RWPE2 (cell line): ENCODE results near the gene ATP8B3.

ENCODE experiments used
- ATAC-seq: fragments of 200-7000 bp; cut with Tn5 transposase; 3 replicates; pipeline ENCODE4 v1.9.1; 2021; ENCODE audit warnings: low read depth
- DNase-seq: peaks from one replicate; pipeline ENCODE4 v3.0.0-alpha.2; 2020; ENCODE audit warnings: low spot score
- H3K27ac ChIP-seq: fragments of 450-650 bp; 2 replicates; pipeline ENCODE4 v1.5.1; 2017; ENCODE audit warnings: mild to moderate bottlenecking; ENCODE audit not compliant: poor library complexity, severe bottlenecking
- H3K27me3 ChIP-seq: fragments of 250-450 bp; sonication (Bioruptor Pico); 2 replicates; pipeline ENCODE4 v1.5.1; 2021; ENCODE audit warnings: mild to moderate bottlenecking, moderate library complexity; ENCODE audit not compliant: insufficient read depth, poor library complexity, severe bottlenecking
- H3K36me3 ChIP-seq: fragments of 250-450 bp; sonication (Bioruptor Pico); 2 replicates; pipeline ENCODE4 v1.5.1; 2020; ENCODE audit warnings: low read depth, mild to moderate bottlenecking, moderate library complexity
- H3K4me1 ChIP-seq: fragments of 250-450 bp; sonication (Bioruptor Pico); 2 replicates; pipeline ENCODE4 v1.5.1; 2021; ENCODE audit warnings: mild to moderate bottlenecking, moderate library complexity; ENCODE audit not compliant: insufficient read depth, poor library complexity, severe bottlenecking
- H3K4me3 ChIP-seq: fragments of 250-450 bp; sonication (Bioruptor Pico); 2 replicates; pipeline ENCODE4 v1.5.1; 2021; ENCODE audit warnings: mild to moderate bottlenecking, moderate library complexity; ENCODE audit not compliant: severe bottlenecking
- H3K9me3 ChIP-seq: fragments of 250-450 bp; sonication (Bioruptor Pico); 2 replicates; pipeline ENCODE4 v1.5.1; 2021; ENCODE audit warnings: mild to moderate bottlenecking, moderate library complexity; ENCODE audit not compliant: severe bottlenecking
- TF ChIP-seq, protein P1 (sequence below): fragments of 450-650 bp; IDR thresholded peaks from one replicate; pipeline ENCODE4 v1.5.1; 2017; ENCODE audit warnings: mild to moderate bottlenecking, moderate library complexity; ENCODE audit not compliant: poor library complexity, severe bottlenecking

Gene ATP8B3, protein sequence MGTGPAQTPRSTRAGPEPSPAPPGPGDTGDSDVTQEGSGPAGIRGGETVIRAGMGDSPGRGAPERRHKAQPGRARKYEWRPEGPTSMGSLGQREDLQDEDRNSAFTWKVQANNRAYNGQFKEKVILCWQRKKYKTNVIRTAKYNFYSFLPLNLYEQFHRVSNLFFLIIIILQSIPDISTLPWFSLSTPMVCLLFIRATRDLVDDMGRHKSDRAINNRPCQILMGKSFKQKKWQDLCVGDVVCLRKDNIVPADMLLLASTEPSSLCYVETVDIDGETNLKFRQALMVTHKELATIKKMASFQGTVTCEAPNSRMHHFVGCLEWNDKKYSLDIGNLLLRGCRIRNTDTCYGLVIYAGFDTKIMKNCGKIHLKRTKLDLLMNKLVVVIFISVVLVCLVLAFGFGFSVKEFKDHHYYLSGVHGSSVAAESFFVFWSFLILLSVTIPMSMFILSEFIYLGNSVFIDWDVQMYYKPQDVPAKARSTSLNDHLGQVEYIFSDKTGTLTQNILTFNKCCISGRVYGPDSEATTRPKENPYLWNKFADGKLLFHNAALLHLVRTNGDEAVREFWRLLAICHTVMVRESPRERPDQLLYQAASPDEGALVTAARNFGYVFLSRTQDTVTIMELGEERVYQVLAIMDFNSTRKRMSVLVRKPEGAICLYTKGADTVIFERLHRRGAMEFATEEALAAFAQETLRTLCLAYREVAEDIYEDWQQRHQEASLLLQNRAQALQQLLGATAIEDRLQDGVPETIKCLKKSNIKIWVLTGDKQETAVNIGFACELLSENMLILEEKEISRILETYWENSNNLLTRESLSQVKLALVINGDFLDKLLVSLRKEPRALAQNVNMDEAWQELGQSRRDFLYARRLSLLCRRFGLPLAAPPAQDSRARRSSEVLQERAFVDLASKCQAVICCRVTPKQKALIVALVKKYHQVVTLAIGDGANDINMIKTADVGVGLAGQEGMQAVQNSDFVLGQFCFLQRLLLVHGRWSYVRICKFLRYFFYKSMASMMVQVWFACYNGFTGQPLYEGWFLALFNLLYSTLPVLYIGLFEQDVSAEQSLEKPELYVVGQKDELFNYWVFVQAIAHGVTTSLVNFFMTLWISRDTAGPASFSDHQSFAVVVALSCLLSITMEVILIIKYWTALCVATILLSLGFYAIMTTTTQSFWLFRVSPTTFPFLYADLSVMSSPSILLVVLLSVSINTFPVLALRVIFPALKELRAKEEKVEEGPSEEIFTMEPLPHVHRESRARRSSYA (N-terminal part only)

GRCh38 chr19:1811942-1812425, at the start of gene ATP8B3:
Gene ATP8B3, minus strand, starts transcription at chr19:1812276. Its CDS starts 540 bp downstream, at chr19:1811736.
- Histone ChIP-seq H3K27ac (peak within 1 kb of the TSS; percentile 40), H3K27me3 (no peaks in the 10 kb centered on the region), H3K4me1 (peaks cover 5% of the 10 kb centered on the region), H3K4me3 (peak within 1 kb of the TSS; percentile 30), H3K9me3 (no peaks in the 10 kb centered on the region), H3K36me3 (0 out of 2 replicates have a peak, but pooled peaks cover 3% of the 10 kb centered on the region)
- DNase-seq, result no peak
- peak; percentile 4 for ATAC-seq
- TF ChIP-seq, protein P1, sequence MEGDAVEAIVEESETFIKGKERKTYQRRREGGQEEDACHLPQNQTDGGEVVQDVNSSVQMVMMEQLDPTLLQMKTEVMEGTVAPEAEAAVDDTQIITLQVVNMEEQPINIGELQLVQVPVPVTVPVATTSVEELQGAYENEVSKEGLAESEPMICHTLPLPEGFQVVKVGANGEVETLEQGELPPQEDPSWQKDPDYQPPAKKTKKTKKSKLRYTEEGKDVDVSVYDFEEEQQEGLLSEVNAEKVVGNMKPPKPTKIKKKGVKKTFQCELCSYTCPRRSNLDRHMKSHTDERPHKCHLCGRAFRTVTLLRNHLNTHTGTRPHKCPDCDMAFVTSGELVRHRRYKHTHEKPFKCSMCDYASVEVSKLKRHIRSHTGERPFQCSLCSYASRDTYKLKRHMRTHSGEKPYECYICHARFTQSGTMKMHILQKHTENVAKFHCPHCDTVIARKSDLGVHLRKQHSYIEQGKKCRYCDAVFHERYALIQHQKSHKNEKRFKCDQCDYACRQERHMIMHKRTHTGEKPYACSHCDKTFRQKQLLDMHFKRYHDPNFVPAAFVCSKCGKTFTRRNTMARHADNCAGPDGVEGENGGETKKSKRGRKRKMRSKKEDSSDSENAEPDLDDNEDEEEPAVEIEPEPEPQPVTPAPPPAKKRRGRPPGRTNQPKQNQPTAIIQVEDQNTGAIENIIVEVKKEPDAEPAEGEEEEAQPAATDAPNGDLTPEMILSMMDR, result no peak

DNA sequence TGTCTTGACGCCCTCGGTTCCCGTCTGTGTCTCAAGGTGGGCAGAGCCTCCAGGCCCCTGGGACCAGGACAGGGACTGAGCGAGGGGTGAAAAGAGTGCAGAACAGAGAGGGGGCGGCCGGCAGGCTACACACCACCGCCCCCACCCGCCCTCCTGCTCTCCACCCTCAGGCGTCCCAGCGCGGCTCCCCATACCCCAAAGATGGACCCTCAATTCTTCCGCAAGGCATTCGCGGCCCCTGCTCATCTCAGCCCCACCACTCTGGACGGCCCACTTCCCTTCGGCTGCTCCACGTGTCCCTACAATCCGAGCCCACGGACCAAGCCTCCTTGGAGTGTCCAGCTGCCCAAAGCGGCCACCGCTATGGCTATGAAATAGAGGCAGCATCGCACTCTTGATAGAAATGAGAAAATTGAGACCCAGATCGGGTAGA, 49.5 kb upstream of the ATP8B3 start:
- ATAC-seq, result no peak
- H3K27ac ChIP-seq, result peak overlapping the region; percentile 82
- H3K4me1 ChIP-seq, result peaks cover 23% of the 10 kb centered on the region

GRCh38 chr19:1860821-1861598, 48.9 kb upstream of the ATP8B3 start:
- ATAC-seq (no peak), DNase-seq (no peak)
- H3K36me3 ChIP-seq, result no peaks in the 10 kb centered on the region
- peak overlapping the region; percentile 61 for H3K4me3 ChIP-seq
- no peaks in the 10 kb centered on the region for H3K27me3 ChIP-seq
- H3K9me3 ChIP-seq, result no peaks in the 10 kb centered on the region
- H3K4me1 ChIP-seq, result peaks cover 29% of the 10 kb centered on the region
- peak overlapping the region; percentile 82 for H3K27ac ChIP-seq
- TF ChIP-seq, protein P1, result no peak

More for the DNA sequence above, 49.5 kb upstream of the ATP8B3 start:
- H3K27me3 ChIP-seq, result no peaks in the 10 kb centered on the region
- H3K36me3 ChIP-seq, result no peaks in the 10 kb centered on the region
- TF ChIP-seq, protein P1, result no peak
- H3K9me3 ChIP-seq, result no peaks in the 10 kb centered on the region
- peak overlapping the region; percentile 61 for H3K4me3 ChIP-seq
- DNase-seq, result no peak

DNA sequence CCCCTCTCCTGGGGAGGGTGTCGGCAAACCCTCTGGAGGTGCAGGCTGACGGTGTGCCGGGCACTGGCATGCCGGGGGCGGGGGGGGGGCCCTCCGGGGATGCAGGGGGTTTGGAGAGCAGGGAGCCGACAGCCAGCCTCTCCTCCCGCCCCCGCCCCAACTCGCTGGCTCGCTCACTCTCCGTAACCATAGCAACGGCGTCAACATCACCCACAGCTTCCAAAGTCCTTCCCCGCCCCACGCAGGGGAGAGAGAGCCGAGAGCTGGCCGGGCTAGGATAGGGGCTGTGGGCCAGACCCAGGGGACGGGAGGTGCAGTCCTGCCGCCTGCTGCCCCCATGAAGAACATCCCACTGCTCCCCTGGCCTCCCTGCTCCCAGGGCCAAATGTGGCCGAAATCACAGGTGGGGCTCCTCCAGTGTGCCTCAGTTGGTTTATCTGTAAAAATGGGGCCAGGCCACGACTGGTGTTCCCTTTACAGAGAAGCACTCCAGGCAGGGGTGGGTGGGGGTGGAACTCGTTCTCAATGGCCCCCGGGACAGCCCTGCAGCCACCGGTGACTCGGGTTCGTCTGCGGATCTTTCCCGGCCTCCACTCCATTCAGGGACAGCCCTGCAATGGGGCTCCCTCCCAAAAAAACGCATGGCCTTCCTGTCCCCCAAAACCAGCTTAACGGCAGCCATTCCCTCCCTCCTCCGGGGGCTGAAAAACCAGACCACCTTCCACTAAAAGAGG, 48.1 kb upstream of the ATP8B3 start:
- H3K27me3 ChIP-seq, result no peaks in the 10 kb centered on the region
- peak overlapping the region; percentile 82 for H3K27ac ChIP-seq
- no peaks in the 10 kb centered on the region for H3K9me3 ChIP-seq
- TF ChIP-seq, protein P1, result no peak
- DNase-seq, result no peak
- no peaks in the 10 kb centered on the region for H3K36me3 ChIP-seq
- peaks cover 35% of the 10 kb centered on the region for H3K4me1 ChIP-seq
- no peak for ATAC-seq
- peak overlapping the region; percentile 61 for H3K4me3 ChIP-seq
